Nephron (organoid): Measurements from ENCODE around the gene FAM219A.

ENCODE experiments used
- H3K27ac Mint-ChIP-seq, 3 experiments: 2 replicates each; pipeline ENCODE4 v1.8.0; 2020; ENCODE audit warnings: mixed read lengths in 3 of 3, mild to moderate bottlenecking in 2 of 3, moderate library complexity in 1 of 3
- H3K27me3 Mint-ChIP-seq: 2 replicates; pipeline ENCODE4 v1.8.0; 2021; ENCODE audit warnings: low read depth, mild to moderate bottlenecking, moderate library complexity, mixed read lengths
- H3K36me3 Mint-ChIP-seq: 2 replicates; pipeline ENCODE4 v1.8.0; 2020; ENCODE audit warnings: low read depth, mixed read lengths
- H3K4me1 Mint-ChIP-seq: 2 replicates; pipeline ENCODE4 v1.8.0; 2020; ENCODE audit warnings: mixed read lengths
- H3K4me3 Mint-ChIP-seq, 3 experiments: 2 replicates each; pipeline ENCODE4 v1.8.0; 2020; ENCODE audit warnings: mild to moderate bottlenecking in 3 of 3, mixed read lengths in 3 of 3, moderate library complexity in 2 of 3
- H3K9me3 Mint-ChIP-seq: 2 replicates; pipeline ENCODE4 v1.8.0; 2020; ENCODE audit warnings: mixed read lengths
- TF ChIP-seq, protein P1 (sequence below), 3 experiments: fragments of 200-600 bp; sonication (generic); IDR thresholded peaks; one replicate each; pipeline ENCODE4 v1.5.0; 2021; ENCODE audit warnings: antibody characterized with exemption in 3 of 3; ENCODE audit not compliant: unreplicated experiment in 3 of 3

FAM219A gene

GRCh38 chr9:34499076-34499475 is 40.7 kb upstream of the FAM219A start:
- TF ChIP-seq, protein P1, sequence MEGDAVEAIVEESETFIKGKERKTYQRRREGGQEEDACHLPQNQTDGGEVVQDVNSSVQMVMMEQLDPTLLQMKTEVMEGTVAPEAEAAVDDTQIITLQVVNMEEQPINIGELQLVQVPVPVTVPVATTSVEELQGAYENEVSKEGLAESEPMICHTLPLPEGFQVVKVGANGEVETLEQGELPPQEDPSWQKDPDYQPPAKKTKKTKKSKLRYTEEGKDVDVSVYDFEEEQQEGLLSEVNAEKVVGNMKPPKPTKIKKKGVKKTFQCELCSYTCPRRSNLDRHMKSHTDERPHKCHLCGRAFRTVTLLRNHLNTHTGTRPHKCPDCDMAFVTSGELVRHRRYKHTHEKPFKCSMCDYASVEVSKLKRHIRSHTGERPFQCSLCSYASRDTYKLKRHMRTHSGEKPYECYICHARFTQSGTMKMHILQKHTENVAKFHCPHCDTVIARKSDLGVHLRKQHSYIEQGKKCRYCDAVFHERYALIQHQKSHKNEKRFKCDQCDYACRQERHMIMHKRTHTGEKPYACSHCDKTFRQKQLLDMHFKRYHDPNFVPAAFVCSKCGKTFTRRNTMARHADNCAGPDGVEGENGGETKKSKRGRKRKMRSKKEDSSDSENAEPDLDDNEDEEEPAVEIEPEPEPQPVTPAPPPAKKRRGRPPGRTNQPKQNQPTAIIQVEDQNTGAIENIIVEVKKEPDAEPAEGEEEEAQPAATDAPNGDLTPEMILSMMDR (IDR thresholded peaks at IDR 0.05; ENCODE audit: unreplicated experiment in 3 of 3), result no peak
- Mint-ChIP-seq H3K27ac (no peak overlapping the region), H3K9me3 (no peaks in the 10 kb centered on the region), H3K4me3 (no peak overlapping the region), H3K4me1 (no peaks in the 10 kb centered on the region), H3K27me3 (peaks cover 29% of the 10 kb centered on the region), H3K36me3 (no peaks in the 10 kb centered on the region)

DNA sequence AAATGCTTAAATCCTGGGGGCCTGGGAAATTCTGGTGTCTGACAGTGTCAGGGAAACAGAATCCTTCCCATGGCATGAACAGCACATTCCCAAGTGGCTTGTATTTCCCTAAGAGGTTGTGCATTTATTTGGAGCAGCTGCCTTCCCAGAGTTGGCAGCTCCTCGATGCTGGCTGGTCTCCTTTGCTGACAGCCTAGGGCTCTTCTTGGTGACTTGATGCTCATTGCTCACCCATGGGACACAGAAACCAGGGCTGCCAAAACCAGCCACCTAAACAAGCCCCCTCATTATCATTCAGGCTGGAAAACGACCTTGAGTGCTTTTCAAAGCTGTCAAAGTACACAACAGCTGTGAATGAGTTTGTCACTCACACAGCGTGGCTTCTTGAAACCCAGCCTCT is 40.2 kb upstream of the FAM219A start:
- Mint-ChIP-seq H3K4me3 (no peak overlapping the region), H3K27ac (no peak overlapping the region)

GRCh38 chr9:34496149-34496712 is 37.9 kb upstream of the FAM219A start:
- H3K4me3 Mint-ChIP-seq, result no peak overlapping the region
- no peaks in the 10 kb centered on the region for H3K4me1 Mint-ChIP-seq
- H3K27me3 Mint-ChIP-seq, result peaks cover 29% of the 10 kb centered on the region
- H3K27ac Mint-ChIP-seq, result no peak overlapping the region
- TF ChIP-seq, protein P1 (IDR thresholded peaks at IDR 0.05; ENCODE audit: unreplicated experiment in 3 of 3), result no peak
- H3K9me3 Mint-ChIP-seq, result no peaks in the 10 kb centered on the region
- no peaks in the 10 kb centered on the region for H3K36me3 Mint-ChIP-seq

More for the DNA sequence above, 40.2 kb upstream of the FAM219A start:
- Mint-ChIP-seq H3K36me3 (no peaks in the 10 kb centered on the region), H3K9me3 (no peaks in the 10 kb centered on the region), H3K4me1 (no peaks in the 10 kb centered on the region), H3K27me3 (peaks cover 33% of the 10 kb centered on the region)
- TF ChIP-seq, protein P1 (IDR thresholded peaks at IDR 0.05; ENCODE audit: unreplicated experiment in 3 of 3), result no peak

DNA sequence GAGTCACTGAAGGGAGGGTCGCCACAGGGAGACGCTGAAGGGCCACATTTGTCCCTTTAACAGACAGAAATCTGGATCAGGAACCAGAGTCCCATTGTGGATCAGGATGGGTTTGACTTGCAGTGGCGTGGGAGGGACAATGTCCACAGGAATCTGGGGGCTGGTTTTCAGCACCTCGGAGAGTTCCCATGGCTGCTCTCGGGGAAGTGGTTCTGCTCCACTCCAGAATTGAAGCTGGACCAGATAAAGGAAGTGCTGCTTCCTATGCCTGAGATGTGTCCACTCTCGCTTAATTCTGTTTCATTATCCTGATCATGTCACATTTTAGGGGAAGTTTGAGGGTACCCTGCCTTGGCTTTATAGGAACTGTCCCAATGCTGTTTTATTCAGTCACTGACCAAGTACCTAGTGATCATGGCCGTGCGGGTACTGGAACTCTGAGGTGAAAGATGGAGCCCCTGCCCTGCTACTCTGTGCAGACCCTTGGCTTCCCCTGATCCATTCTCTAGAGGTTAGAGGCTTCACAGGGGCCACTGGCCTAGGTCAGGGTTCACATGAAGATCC is 35.7 kb upstream of the FAM219A start:
- no peak overlapping the region for H3K27ac Mint-ChIP-seq
- H3K4me1 Mint-ChIP-seq, result no peaks in the 10 kb centered on the region
- TF ChIP-seq, protein P1 (IDR thresholded peaks at IDR 0.05; ENCODE audit: unreplicated experiment in 3 of 3), result no peak
- H3K4me3 Mint-ChIP-seq, result no peak overlapping the region
- no peaks in the 10 kb centered on the region for H3K36me3 Mint-ChIP-seq
- peaks cover 20% of the 10 kb centered on the region for H3K27me3 Mint-ChIP-seq
- H3K9me3 Mint-ChIP-seq, result no peaks in the 10 kb centered on the region

- H3K27me3 Mint-ChIP-seq, result peaks cover 19% of the 10 kb centered on the region
- H3K36me3 Mint-ChIP-seq, result no peaks in the 10 kb centered on the region
- no peaks in the 10 kb centered on the region for H3K9me3 Mint-ChIP-seq
- no peak overlapping the region for H3K27ac Mint-ChIP-seq
- H3K4me1 Mint-ChIP-seq, result no peaks in the 10 kb centered on the region
- TF ChIP-seq, protein P1 (IDR thresholded peaks at IDR 0.05; ENCODE audit: unreplicated experiment in 3 of 3), result no peak
- no peak overlapping the region for H3K4me3 Mint-ChIP-seq
These were observed 33.7 kb upstream of the FAM219A start for GRCh38 chr9:34492051-34492450.

DNA sequence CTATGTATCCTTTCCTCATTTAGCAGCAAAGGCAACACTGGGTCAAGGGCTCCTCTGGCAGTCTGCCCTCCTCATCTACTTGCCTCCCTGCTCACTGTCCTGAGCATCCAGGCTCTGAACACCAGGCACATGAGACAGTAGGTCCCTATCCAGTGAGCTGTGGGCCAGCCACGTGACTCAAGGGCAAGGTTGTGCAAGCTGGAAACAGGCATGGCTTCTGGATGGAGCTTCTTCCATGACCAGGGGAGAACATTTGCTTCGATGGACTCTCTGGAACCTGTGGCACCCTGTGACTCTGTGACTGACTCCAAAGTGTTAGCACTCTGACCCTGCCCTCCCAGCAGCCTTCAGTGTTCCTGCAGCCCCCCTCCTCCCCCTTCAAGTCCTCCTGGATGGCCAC is 33.2 kb upstream of the FAM219A start:
- TF ChIP-seq, protein P1 (IDR thresholded peaks at IDR 0.05; ENCODE audit: unreplicated experiment in 3 of 3), result no peak
- Mint-ChIP-seq H3K27me3 (peaks cover 19% of the 10 kb centered on the region), H3K4me1 (no peaks in the 10 kb centered on the region), H3K9me3 (no peaks in the 10 kb centered on the region), H3K36me3 (no peaks in the 10 kb centered on the region), H3K4me3 (no peak overlapping the region), H3K27ac (no peak overlapping the region)
